Globus pallidus (tissue), 1 donor: ENCODE results near the gene STARD3NL.
"Not testable (repeated sequence)": the region's sequence is repeated elsewhere in the genome, so short reads cannot be mapped to it uniquely, and the experiment has no call there.

Experiments
- DNase-seq: peaks from one replicate; pipeline ENCODE4 v3.0.0-alpha.2; 2015; ENCODE audit warnings: low spot score

STARD3NL gene

GRCh38 chr7:38223306-38223705 lies 45.3 kb downstream of the STARD3NL start:
- no peak for DNase-seq

- no peak for DNase-seq
Measured at GRCh38 chr7:38224392-38224791, 46.3 kb downstream of the STARD3NL start.

GRCh38 chr7:38229386-38229785 lies 51.3 kb downstream of the STARD3NL start:
- DNase-seq = no peak

- no peak for DNase-seq
Measured at GRCh38 chr7:38229884-38230642, 52.0 kb downstream of the STARD3NL start.

- no peak for DNase-seq
Measured at GRCh38 chr7:38232502-38233366, 54.7 kb downstream of the STARD3NL start.

GRCh38 chr7:38234759-38235158 lies 56.7 kb downstream of the STARD3NL start:
- DNase-seq = not testable (repeated sequence)

- no peak for DNase-seq
Measured at GRCh38 chr7:38235606-38236005, 57.6 kb downstream of the STARD3NL start.

- not testable (repeated sequence) for DNase-seq
Measured at GRCh38 chr7:38239129-38239528, 61.1 kb downstream of the STARD3NL start.

- no peak for DNase-seq
Measured at GRCh38 chr7:38241071-38241470, 63.0 kb downstream of the STARD3NL start.

- DNase-seq = no peak
Measured at GRCh38 chr7:38242814-38243213, 64.8 kb downstream of the STARD3NL start.

GRCh38 chr7:38243345-38243744 lies 65.3 kb downstream of the STARD3NL start:
- DNase-seq = not testable (repeated sequence)

- DNase-seq = no peak
Measured at GRCh38 chr7:38244516-38244915, 66.5 kb downstream of the STARD3NL start.

- no peak for DNase-seq
Measured at GRCh38 chr7:38245409-38245977, 67.4 kb downstream of the STARD3NL start.

- no peak for DNase-seq
Measured at GRCh38 chr7:38248069-38248567, 70.1 kb downstream of the STARD3NL start.

- not testable (repeated sequence) for DNase-seq
Measured at GRCh38 chr7:38249849-38250248, 71.8 kb downstream of the STARD3NL start.

- no peak for DNase-seq
Measured at GRCh38 chr7:38257350-38257677, 79.3 kb downstream of the STARD3NL start.

GRCh38 chr7:38259157-38259556 lies 81.1 kb downstream of the STARD3NL start:
- DNase-seq = not testable (repeated sequence)

- DNase-seq = not testable (repeated sequence)
Measured at GRCh38 chr7:38261601-38262000, 83.6 kb downstream of the STARD3NL start.

GRCh38 chr7:38262026-38262425 lies 84.0 kb downstream of the STARD3NL start:
- DNase-seq = peak; percentile 58

GRCh38 chr7:38262545-38262944 lies 84.5 kb downstream of the STARD3NL start:
- DNase-seq = no peak

GRCh38 chr7:38263274-38263673 lies 85.2 kb downstream of the STARD3NL start:
- DNase-seq = not testable (repeated sequence)

GRCh38 chr7:38264602-38265001 lies 86.6 kb downstream of the STARD3NL start:
- DNase-seq = not testable (repeated sequence)

GRCh38 chr7:38265958-38266357 lies 87.9 kb downstream of the STARD3NL start:
- not testable (repeated sequence) for DNase-seq
